GM21515 (cell line): ENCODE results near the gene POPDC2.

Experiments used
- ATAC-seq: cut with Tn5 transposase; IDR thresholded peaks from one replicate; pipeline ENCODE4 v1.9.1; 2021; ENCODE audit not compliant: unreplicated experiment

POPDC2 gene

GRCh38 chr3:119672776-119673175 is 12.4 kb upstream of the POPDC2 start:
- no peak for ATAC-seq

GRCh38 chr3:119669906-119670570 is 9.6 kb upstream of the POPDC2 start:
- no peak for ATAC-seq

GRCh38 chr3:119665954-119666559 is 5.7 kb upstream of the POPDC2 start:
- no peak for ATAC-seq

GRCh38 chr3:119664850-119665379 is 4.5 kb upstream of the POPDC2 start:
- ATAC-seq: no peak

GRCh38 chr3:119664370-119664769 is 4.0 kb upstream of the POPDC2 start:
- no peak for ATAC-seq

GRCh38 chr3:119663885-119664284 is 3.5 kb upstream of the POPDC2 start:
- no peak for ATAC-seq

- no peak for ATAC-seq
Observed at GRCh38 chr3:119662604-119663373, 2.4 kb upstream of the POPDC2 start.

- ATAC-seq: no peak
Observed at GRCh38 chr3:119659606-119660291, 640 bp downstream of the POPDC2 start.

GRCh38 chr3:119658994-119659393 is 1.4 kb downstream of the POPDC2 start:
- no peak for ATAC-seq

- ATAC-seq: no peak
Observed at GRCh38 chr3:119657887-119658702, 2.3 kb downstream of the POPDC2 start.

GRCh38 chr3:119653876-119654275 is 6.5 kb downstream of the POPDC2 start:
- ATAC-seq: no peak

GRCh38 chr3:119652306-119653033 is 7.9 kb downstream of the POPDC2 start:
- ATAC-seq: no peak

GRCh38 chr3:119649761-119650160 is 10.6 kb downstream of the POPDC2 start:
- ATAC-seq: no peak

GRCh38 chr3:119647843-119648575 is 12.4 kb downstream of the POPDC2 start:
- no peak for ATAC-seq

- no peak for ATAC-seq
Observed at GRCh38 chr3:119647171-119647570, 13.2 kb downstream of the POPDC2 start.

- no peak for ATAC-seq
Observed at GRCh38 chr3:119645813-119646212, 14.6 kb downstream of the POPDC2 start.

- ATAC-seq: no peak
Observed at GRCh38 chr3:119644481-119644880, 15.9 kb downstream of the POPDC2 start.

- ATAC-seq: no peak
Observed at GRCh38 chr3:119643528-119643927, 16.9 kb downstream of the POPDC2 start.
